H9 (cell line): ENCODE measurements around the gene R3HDM4. TPM values are rescaled to one million over a fixed set of nuclear protein-coding genes. Genes with fewer than 3 reads are reported as not detected.

ENCODE experiments used
- DNase-seq: peaks from one replicate; pipeline ENCODE4 v3.0.0-alpha.2; 2017
- H2AFZ ChIP-seq: one replicate; pipeline ENCODE4 v1.6.1; 2013; ENCODE audit warnings: mild to moderate bottlenecking, low read length, control low read depth, moderate library complexity
- H2AK5ac ChIP-seq: 2 replicates; pipeline ENCODE4 v1.6.1; 2013; ENCODE audit warnings: low read length, control low read depth, mixed read lengths; ENCODE audit not compliant: insufficient read length
- H2BK120ac ChIP-seq: one replicate; pipeline ENCODE4 v1.6.1; 2013; ENCODE audit warnings: low read depth, mild to moderate bottlenecking, low read length, control low read depth, inconsistent platforms; ENCODE audit not compliant: poor library complexity, severe bottlenecking
- H2BK12ac ChIP-seq: 2 replicates; pipeline ENCODE4 v1.6.1; 2013; ENCODE audit warnings: low read length, control low read depth, mixed read lengths, low read depth; ENCODE audit not compliant: insufficient read length
- H2BK15ac ChIP-seq: 2 replicates; pipeline ENCODE4 v1.6.1; 2013; ENCODE audit warnings: low read depth, low read length, control low read depth
- H2BK20ac ChIP-seq: one replicate; pipeline ENCODE4 v1.6.1; 2013; ENCODE audit warnings: low read depth, mild to moderate bottlenecking, low read length, control low read depth, inconsistent platforms; ENCODE audit not compliant: poor library complexity, severe bottlenecking
- H2BK5ac ChIP-seq: 2 replicates; pipeline ENCODE4 v1.6.1; 2013; ENCODE audit warnings: low read length, control low read depth, mixed read lengths; ENCODE audit not compliant: insufficient read length
- H3K14ac ChIP-seq: 2 replicates; pipeline ENCODE4 v1.6.1; 2013; ENCODE audit warnings: low read length, control low read depth; ENCODE audit not compliant: insufficient read depth
- H3K18ac ChIP-seq: 2 replicates; pipeline ENCODE4 v1.6.1; 2013; ENCODE audit warnings: low read depth, mild to moderate bottlenecking, mixed read lengths, low read length, control low read depth; ENCODE audit not compliant: insufficient read length
- H3K23ac ChIP-seq: 2 replicates; pipeline ENCODE4 v1.6.1; 2013; ENCODE audit warnings: low read length, control low read depth, mixed read lengths, low read depth; ENCODE audit not compliant: insufficient read length
- H3K23me2 ChIP-seq: 2 replicates; pipeline ENCODE4 v1.6.1; 2013; ENCODE audit warnings: low read depth, mild to moderate bottlenecking, mixed read lengths, low read length, control low read depth; ENCODE audit not compliant: insufficient read length, poor library complexity, severe bottlenecking
- H3K27ac ChIP-seq: 2 replicates; pipeline ENCODE4 v1.5.1; 2013; ENCODE audit warnings: low read length, control low read depth, mixed read lengths, low read depth; ENCODE audit not compliant: insufficient read length
- H3K27me3 ChIP-seq: 2 replicates; pipeline ENCODE4 v1.6.1; 2013; ENCODE audit warnings: low read length, control low read depth, inconsistent platforms; ENCODE audit not compliant: insufficient read depth
- H3K4ac ChIP-seq: 2 replicates; pipeline ENCODE4 v1.6.1; 2013; ENCODE audit warnings: low read depth, mild to moderate bottlenecking, control low read depth, inconsistent platforms, low read length, moderate library complexity
- H3K4me1 ChIP-seq: 2 replicates; pipeline ENCODE4 v1.6.1; 2013; ENCODE audit warnings: low read length, control low read depth, inconsistent platforms; ENCODE audit not compliant: insufficient read depth
- H3K4me2 ChIP-seq: 2 replicates; pipeline ENCODE4 v1.6.1; 2013; ENCODE audit warnings: low read length, control low read depth, mixed read lengths; ENCODE audit not compliant: insufficient read length, insufficient read depth
- H3K56ac ChIP-seq: 2 replicates; pipeline ENCODE4 v1.6.1; 2013; ENCODE audit warnings: low read depth, mild to moderate bottlenecking, mixed read lengths, low read length, control low read depth; ENCODE audit not compliant: insufficient read length
- H3K79me1 ChIP-seq: 2 replicates; pipeline ENCODE4 v1.6.1; 2013; ENCODE audit warnings: low read depth, mild to moderate bottlenecking, moderate library complexity, low read length, control low read depth, inconsistent platforms; ENCODE audit not compliant: insufficient read depth, poor library complexity, severe bottlenecking
- H3K79me2 ChIP-seq: 2 replicates; pipeline ENCODE4 v1.6.1; 2013; ENCODE audit warnings: low read length, control low read depth, inconsistent platforms; ENCODE audit not compliant: insufficient read depth
- H3K9ac ChIP-seq: 2 replicates; pipeline ENCODE4 v1.6.1; 2013; ENCODE audit warnings: low read length, control low read depth, mixed read lengths; ENCODE audit not compliant: insufficient read length; ENCODE audit errors: extremely low read depth
- H3K9me3 ChIP-seq: one replicate; pipeline ENCODE4 v1.6.1; 2013; ENCODE audit warnings: low read depth, low read length, inconsistent platforms; ENCODE audit not compliant: control insufficient read depth
- H3T11ph ChIP-seq: one replicate; pipeline ENCODE4 v1.6.1; 2013; ENCODE audit warnings: mild to moderate bottlenecking, low read length, control low read depth, inconsistent platforms
- H4K20me1 ChIP-seq: one replicate; pipeline ENCODE4 v1.6.1; 2013; ENCODE audit not compliant: control insufficient read depth, insufficient read length, insufficient read depth
- H4K5ac ChIP-seq: 2 replicates; pipeline ENCODE4 v1.6.1; 2013; ENCODE audit warnings: low read depth, mild to moderate bottlenecking, mixed read lengths, low read length, control low read depth; ENCODE audit not compliant: insufficient read length
- H4K8ac ChIP-seq: replicated peaks from 2 replicates; pipeline ENCODE4 v1.6.1; 2013; ENCODE audit warnings: low read length, control low read depth, mixed read lengths, low read depth; ENCODE audit not compliant: insufficient read length
- H4K91ac ChIP-seq: 2 replicates; pipeline ENCODE4 v1.6.1; 2013; ENCODE audit warnings: low read depth, mild to moderate bottlenecking, moderate library complexity, mixed read lengths, low read length, control low read depth; ENCODE audit not compliant: insufficient read length
- H3K27ac Mint-ChIP-seq, 3 experiments: 2 replicates in 2 of 3; 3 replicates in 1 of 3; pipeline ENCODE4 v1.8.0; 2020 to 2021; ENCODE audit warnings: mixed read lengths in 3 of 3, mild to moderate bottlenecking in 1 of 3, moderate library complexity in 1 of 3
- H3K27me3 Mint-ChIP-seq: 2 replicates; pipeline ENCODE4 v1.8.0; 2021; ENCODE audit warnings: low read depth, mild to moderate bottlenecking, moderate library complexity, mixed read lengths
- H3K36me3 Mint-ChIP-seq, 3 experiments: 2 replicates in 2 of 3; 3 replicates in 1 of 3; pipeline ENCODE4 v1.8.0; 2020 to 2021; ENCODE audit warnings: low read depth in 3 of 3, mixed read lengths in 3 of 3; ENCODE audit not compliant: insufficient read depth in 1 of 3
- H3K4me1 Mint-ChIP-seq, 2 experiments: 2 replicates each; pipeline ENCODE4 v1.8.0; 2020; ENCODE audit warnings: mixed read lengths in 2 of 2
- H3K4me3 Mint-ChIP-seq, 2 experiments: 2 replicates in 1 of 2; 3 replicates in 1 of 2; pipeline ENCODE4 v1.8.0; 2020 to 2021; ENCODE audit warnings: mild to moderate bottlenecking in 2 of 2, mixed read lengths in 2 of 2, moderate library complexity in 1 of 2
- H3K9me3 Mint-ChIP-seq, 2 experiments: 2 replicates in 1 of 2; 3 replicates in 1 of 2; pipeline ENCODE4 v1.8.0; 2020; ENCODE audit warnings: mild to moderate bottlenecking in 2 of 2, mixed read lengths in 2 of 2, moderate library complexity in 1 of 2
- WGBS: extraction: QIAGEN DNeasy Blood & Tissue Kit; methylation state at CpG from one replicate; pipeline ENCODE4 v1.1.7; 2013; ENCODE audit warnings: missing lambda C conversion rate, low lambda C conversion rate, mixed read lengths; ENCODE audit not compliant: insufficient read length; ENCODE audit errors: extremely low coverage; 5-methylcytosine and 5-hydroxymethylcytosine counted together
- total RNA-seq: library from RNA; stranded (reverse); gene quantifications from 2 replicates; pipeline ENCODE4 v1.2.1, GENCODE V29; 2021
- TF ChIP-seq, protein P1 (sequence below): fragments of 200-600 bp; sonication (generic); conservative IDR thresholded peaks from 3 replicates; pipeline ENCODE4 v1.8.0; 2021; ENCODE audit warnings: antibody characterized with exemption, mild to moderate bottlenecking

The R3HDM4 gene
- total RNA-seq, 1 experiment from 2014 or later: 66.4 TPM

DNA sequence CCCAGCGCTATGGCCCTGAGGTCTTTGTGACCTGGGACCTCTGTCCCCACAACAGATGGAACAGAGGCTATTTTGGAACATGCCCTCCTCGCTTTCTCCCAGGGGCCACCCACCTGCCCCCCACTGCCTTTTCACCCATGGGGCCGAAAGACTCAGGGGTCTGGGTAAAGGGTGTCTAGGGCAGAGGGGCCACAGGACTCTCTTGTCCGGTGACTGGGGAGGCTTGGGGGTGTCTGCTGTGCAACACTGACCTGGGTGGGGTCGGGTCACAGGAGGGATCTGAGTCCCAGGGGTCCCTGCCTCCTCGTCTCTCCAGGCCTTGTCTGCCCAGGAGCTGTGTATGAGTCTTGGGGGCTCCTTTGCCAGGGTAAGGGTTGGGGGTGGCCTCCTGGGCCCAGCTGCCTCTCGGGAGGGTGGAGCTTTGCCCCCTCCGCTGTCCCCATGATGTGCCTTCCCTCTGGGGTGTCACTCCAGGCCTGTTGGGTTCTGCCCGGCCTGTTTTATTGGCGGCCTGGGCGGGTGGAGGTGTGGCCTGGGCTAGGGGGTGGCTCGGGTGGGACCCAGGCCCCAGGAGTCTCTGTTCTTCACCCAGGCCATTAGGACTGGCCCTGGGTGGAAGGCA lies 14.9 kb upstream of the R3HDM4 start:
- H2AFZ ChIP-seq: no peak overlapping the region
- Mint-ChIP-seq H3K4me1 (peaks cover 7 to 20% of the 10 kb centered on the region in 2 experiments), H3K36me3 (peaks cover 7 to 33% (median 23%) of the 10 kb centered on the region in 3 experiments), H3K9me3 (no peaks in the 10 kb centered on the region), H3K27me3 (peaks cover 7% of the 10 kb centered on the region), H3K4me3 (peak overlapping the region; percentile 78 to 91; a peak in 4 of 5 replicates), H3K27ac (no peak overlapping the region)
- no peaks in the 10 kb centered on the region for H3K27me3 ChIP-seq
- no peak overlapping the region for H3K27ac ChIP-seq
- H2BK5ac ChIP-seq: no peak overlapping the region
- no peak overlapping the region for H3K14ac ChIP-seq
- no peak overlapping the region for H2BK20ac ChIP-seq
- no peaks in the 10 kb centered on the region for H4K20me1 ChIP-seq
- no peak overlapping the region for H3K56ac ChIP-seq
- H2BK120ac ChIP-seq: no peak overlapping the region
- TF ChIP-seq, protein P1, sequence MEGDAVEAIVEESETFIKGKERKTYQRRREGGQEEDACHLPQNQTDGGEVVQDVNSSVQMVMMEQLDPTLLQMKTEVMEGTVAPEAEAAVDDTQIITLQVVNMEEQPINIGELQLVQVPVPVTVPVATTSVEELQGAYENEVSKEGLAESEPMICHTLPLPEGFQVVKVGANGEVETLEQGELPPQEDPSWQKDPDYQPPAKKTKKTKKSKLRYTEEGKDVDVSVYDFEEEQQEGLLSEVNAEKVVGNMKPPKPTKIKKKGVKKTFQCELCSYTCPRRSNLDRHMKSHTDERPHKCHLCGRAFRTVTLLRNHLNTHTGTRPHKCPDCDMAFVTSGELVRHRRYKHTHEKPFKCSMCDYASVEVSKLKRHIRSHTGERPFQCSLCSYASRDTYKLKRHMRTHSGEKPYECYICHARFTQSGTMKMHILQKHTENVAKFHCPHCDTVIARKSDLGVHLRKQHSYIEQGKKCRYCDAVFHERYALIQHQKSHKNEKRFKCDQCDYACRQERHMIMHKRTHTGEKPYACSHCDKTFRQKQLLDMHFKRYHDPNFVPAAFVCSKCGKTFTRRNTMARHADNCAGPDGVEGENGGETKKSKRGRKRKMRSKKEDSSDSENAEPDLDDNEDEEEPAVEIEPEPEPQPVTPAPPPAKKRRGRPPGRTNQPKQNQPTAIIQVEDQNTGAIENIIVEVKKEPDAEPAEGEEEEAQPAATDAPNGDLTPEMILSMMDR: no peak
- peak; percentile 73 for DNase-seq
- no peaks in the 10 kb centered on the region for H3K9me3 ChIP-seq
- no peak overlapping the region for H3K4ac ChIP-seq
- H4K5ac ChIP-seq: no peak overlapping the region
- no peak overlapping the region for H3K18ac ChIP-seq
- H2BK12ac ChIP-seq: no peak overlapping the region
- no CpG with 5 or more reads among the region's 12 CpGs for WGBS
- H2BK15ac ChIP-seq: no peak overlapping the region
- no peaks in the 10 kb centered on the region; the same call in 1 of the 2 replicates for H3K79me2 ChIP-seq
- peaks cover 3% of the 10 kb centered on the region for H3K23me2 ChIP-seq
- no peak overlapping the region for H3K4me2 ChIP-seq
- H3T11ph ChIP-seq: no peak overlapping the region
- no peak overlapping the region for H3K9ac ChIP-seq
- no peaks in the 10 kb centered on the region for H3K79me1 ChIP-seq
- no peak overlapping the region for H2AK5ac ChIP-seq
- H4K91ac ChIP-seq: no peak overlapping the region
- H4K8ac ChIP-seq: no peak overlapping the region
- no peaks in the 10 kb centered on the region for H3K4me1 ChIP-seq
- H3K23ac ChIP-seq: no peak overlapping the region
